PC-3 (cell line): ENCODE results near the gene DCP1B.

ENCODE experiments used
- EZH2 ChIP-seq: fragments of 300-600 bp; sonication (generic); IDR thresholded peaks from one replicate; pipeline ENCODE4 v1.6.1; 2017; ENCODE audit warnings: antibody characterized with exemption, mild to moderate bottlenecking, low read length; ENCODE audit not compliant: unreplicated experiment
- TF ChIP-seq, protein P1 (sequence below): fragments of 300-600 bp; sonication (generic); conservative IDR thresholded peaks from 2 replicates; pipeline ENCODE4 v1.5.1; 2017; ENCODE audit warnings: antibody characterized with exemption, low read depth, mild to moderate bottlenecking, low read length

DNA sequence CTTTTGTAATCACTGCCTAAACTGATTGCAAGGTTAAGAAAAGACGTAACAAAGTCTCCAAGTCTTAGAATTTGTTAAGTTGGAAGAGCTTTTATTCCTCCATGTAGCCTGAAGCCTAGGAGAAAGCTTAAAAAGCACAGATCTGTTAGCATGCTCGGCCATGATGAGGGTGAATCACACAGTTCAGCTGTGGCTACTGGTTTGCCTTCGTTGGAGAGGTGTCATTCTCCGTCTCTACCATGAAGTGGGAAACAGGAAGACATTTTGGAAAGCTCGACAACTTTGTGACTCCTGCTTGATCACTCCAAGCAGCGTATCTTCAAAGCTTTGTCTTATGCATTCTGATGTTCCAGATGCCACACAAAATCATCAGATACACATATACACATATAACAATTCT lies 27.1 kb downstream of the DCP1B start:
- TF ChIP-seq, protein P1, sequence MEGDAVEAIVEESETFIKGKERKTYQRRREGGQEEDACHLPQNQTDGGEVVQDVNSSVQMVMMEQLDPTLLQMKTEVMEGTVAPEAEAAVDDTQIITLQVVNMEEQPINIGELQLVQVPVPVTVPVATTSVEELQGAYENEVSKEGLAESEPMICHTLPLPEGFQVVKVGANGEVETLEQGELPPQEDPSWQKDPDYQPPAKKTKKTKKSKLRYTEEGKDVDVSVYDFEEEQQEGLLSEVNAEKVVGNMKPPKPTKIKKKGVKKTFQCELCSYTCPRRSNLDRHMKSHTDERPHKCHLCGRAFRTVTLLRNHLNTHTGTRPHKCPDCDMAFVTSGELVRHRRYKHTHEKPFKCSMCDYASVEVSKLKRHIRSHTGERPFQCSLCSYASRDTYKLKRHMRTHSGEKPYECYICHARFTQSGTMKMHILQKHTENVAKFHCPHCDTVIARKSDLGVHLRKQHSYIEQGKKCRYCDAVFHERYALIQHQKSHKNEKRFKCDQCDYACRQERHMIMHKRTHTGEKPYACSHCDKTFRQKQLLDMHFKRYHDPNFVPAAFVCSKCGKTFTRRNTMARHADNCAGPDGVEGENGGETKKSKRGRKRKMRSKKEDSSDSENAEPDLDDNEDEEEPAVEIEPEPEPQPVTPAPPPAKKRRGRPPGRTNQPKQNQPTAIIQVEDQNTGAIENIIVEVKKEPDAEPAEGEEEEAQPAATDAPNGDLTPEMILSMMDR = no peak
- TF ChIP-seq EZH2 = no peak
